ENCODE results near the gene ZSWIM2. TPM values are rescaled to one million over a fixed set of nuclear protein-coding genes. Genes with fewer than 3 reads are reported as not detected.
"Not testable (repeated sequence)": the region's sequence is repeated elsewhere in the genome, so short reads cannot be mapped to it uniquely, and the experiment has no call there.

The ZSWIM2 gene
- total RNA-seq, 4 donors from 2014 or later, result not detected

DNA sequence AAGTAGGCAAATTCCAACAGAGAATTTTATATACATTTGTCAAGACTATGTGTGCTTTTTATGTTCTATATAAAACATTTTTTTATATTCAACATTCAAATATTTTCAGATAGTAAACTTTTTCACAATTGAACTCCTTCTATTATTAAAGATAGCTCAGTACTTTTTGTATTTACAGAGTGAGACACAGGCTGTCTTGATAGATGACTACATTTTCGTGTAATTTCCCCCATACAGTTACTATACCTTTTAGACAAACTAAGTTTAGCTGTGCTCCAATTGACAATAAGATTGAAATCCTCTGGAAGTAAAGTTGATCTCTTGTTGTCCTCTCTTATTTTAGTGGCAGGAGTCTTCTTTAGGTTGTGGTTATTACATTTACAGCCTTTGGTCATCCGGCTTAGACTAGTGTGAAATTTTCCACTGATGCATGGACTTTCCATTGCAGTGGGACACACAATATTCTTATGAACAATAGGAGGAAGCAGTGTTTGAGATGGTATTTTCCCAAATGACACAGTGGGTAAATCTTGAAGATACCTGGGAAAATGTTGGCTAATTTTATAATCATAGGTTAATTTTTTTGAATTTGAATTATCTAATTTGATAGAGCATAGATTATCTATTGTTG lies 21.0 kb downstream of the ZSWIM2 start:
- no peak overlapping the region for H3K27ac ChIP-seq
- no peaks in the 10 kb centered on the region for H3K27me3 ChIP-seq
- no peak for DNase-seq
- TF ChIP-seq, protein P1, sequence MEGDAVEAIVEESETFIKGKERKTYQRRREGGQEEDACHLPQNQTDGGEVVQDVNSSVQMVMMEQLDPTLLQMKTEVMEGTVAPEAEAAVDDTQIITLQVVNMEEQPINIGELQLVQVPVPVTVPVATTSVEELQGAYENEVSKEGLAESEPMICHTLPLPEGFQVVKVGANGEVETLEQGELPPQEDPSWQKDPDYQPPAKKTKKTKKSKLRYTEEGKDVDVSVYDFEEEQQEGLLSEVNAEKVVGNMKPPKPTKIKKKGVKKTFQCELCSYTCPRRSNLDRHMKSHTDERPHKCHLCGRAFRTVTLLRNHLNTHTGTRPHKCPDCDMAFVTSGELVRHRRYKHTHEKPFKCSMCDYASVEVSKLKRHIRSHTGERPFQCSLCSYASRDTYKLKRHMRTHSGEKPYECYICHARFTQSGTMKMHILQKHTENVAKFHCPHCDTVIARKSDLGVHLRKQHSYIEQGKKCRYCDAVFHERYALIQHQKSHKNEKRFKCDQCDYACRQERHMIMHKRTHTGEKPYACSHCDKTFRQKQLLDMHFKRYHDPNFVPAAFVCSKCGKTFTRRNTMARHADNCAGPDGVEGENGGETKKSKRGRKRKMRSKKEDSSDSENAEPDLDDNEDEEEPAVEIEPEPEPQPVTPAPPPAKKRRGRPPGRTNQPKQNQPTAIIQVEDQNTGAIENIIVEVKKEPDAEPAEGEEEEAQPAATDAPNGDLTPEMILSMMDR (IDR thresholded peaks at IDR 0.05), result no peak
- no peak for TF ChIP-seq POLR2A (IDR thresholded peaks at IDR 0.05)
- no peaks in the 10 kb centered on the region for H3K4me1 ChIP-seq
- H3K4me3 ChIP-seq, result no peak overlapping the region
- H3K9me3 ChIP-seq, result no peaks in the 10 kb centered on the region
- intact Hi-C loops (cut with DNase I; ENCODE audit: low total_unique reads), result no loop called here
- no peaks in the 10 kb centered on the region for H3K36me3 ChIP-seq

DNA sequence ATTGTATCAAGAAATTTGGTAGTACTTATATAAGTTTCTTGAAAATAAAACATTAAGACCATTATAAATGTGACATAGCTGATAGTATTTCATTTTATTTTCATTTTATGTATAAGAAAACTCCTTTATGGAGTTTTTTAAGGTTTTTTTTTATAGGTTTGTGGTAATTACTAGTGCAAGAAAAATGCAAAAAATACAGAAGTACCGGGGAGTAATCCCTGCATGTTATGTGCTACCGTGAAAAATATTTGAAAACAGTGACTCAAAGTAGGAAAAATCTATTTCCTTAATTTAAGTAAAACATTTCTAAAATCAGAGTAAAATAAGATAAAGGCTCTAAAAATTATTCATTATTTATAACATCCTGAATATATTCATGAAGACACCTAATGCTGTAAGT lies 21.6 kb downstream of the ZSWIM2 start:
- no peak overlapping the region for H3K27ac ChIP-seq
- no peak for TF ChIP-seq POLR2A (IDR thresholded peaks at IDR 0.05)
- TF ChIP-seq, protein P1 (IDR thresholded peaks at IDR 0.05), result no peak
- no peaks in the 10 kb centered on the region for H3K9me3 ChIP-seq

GRCh38 chr2:186822323-186822722 lies 26.6 kb downstream of the ZSWIM2 start:
- no peaks in the 10 kb centered on the region for H3K36me3 ChIP-seq
- no peaks in the 10 kb centered on the region for H3K4me1 ChIP-seq
- H3K9me3 ChIP-seq, result no peaks in the 10 kb centered on the region
- no peak for DNase-seq
- no peaks in the 10 kb centered on the region for H3K27me3 ChIP-seq
- TF ChIP-seq, protein P1 (IDR thresholded peaks at IDR 0.05), result no peak
- no peak for TF ChIP-seq POLR2A (IDR thresholded peaks at IDR 0.05)
- no peak overlapping the region for H3K27ac ChIP-seq
- intact Hi-C loops (cut with DNase I; ENCODE audit: low total_unique reads), result no loop called here
- H3K4me3 ChIP-seq, result no peak overlapping the region

More for the DNA sequence above, 21.6 kb downstream of the ZSWIM2 start:
- Histone ChIP-seq H3K4me1 (no peaks in the 10 kb centered on the region), H3K4me3 (no peak overlapping the region), H3K27me3 (no peaks in the 10 kb centered on the region), H3K36me3 (no peaks in the 10 kb centered on the region)
- DNase-seq, result no peak
- intact Hi-C loops (cut with DNase I; ENCODE audit: low total_unique reads), result no loop called here

DNA sequence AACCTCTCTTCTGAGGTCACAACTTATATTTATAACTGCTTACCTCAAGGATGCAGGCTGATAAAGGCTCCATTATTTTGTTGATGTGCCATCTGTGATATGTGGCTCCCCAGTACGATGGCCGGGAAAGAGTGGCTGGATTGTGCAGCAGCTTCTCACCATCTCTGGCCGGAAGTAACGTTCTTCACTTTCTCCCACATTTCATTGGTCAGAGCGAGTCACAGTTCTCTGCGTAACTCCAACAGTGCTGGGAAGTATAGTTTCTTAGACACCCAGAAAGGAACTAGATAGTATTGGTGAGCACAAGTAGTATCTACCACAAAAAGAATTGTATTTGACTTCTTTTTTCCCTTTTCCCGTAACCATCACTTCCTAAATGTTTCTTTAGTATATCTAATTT lies 28.7 kb downstream of the ZSWIM2 start:
- no peak for TF ChIP-seq POLR2A (IDR thresholded peaks at IDR 0.05)
- TF ChIP-seq, protein P1 (IDR thresholded peaks at IDR 0.05), result no peak
- intact Hi-C loops (cut with DNase I; ENCODE audit: low total_unique reads), result no loop called here

GRCh38 chr2:186811760-186812159 lies 37.2 kb downstream of the ZSWIM2 start:
- intact Hi-C loops (cut with DNase I; ENCODE audit: low total_unique reads); H3K36me3 ChIP-seq; H3K4me3 ChIP-seq; H3K9me3 ChIP-seq; H3K4me1 ChIP-seq; H3K27ac ChIP-seq; H3K27me3 ChIP-seq; DNase-seq: not testable (repeated sequence)

More for the DNA sequence above, 28.7 kb downstream of the ZSWIM2 start:
- H3K36me3 ChIP-seq, result no peaks in the 10 kb centered on the region
- no peak overlapping the region for H3K4me3 ChIP-seq
- DNase-seq, result no peak
- no peak overlapping the region for H3K27ac ChIP-seq
- H3K4me1 ChIP-seq, result no peaks in the 10 kb centered on the region
- H3K9me3 ChIP-seq, result no peaks in the 10 kb centered on the region
- no peaks in the 10 kb centered on the region for H3K27me3 ChIP-seq

DNA sequence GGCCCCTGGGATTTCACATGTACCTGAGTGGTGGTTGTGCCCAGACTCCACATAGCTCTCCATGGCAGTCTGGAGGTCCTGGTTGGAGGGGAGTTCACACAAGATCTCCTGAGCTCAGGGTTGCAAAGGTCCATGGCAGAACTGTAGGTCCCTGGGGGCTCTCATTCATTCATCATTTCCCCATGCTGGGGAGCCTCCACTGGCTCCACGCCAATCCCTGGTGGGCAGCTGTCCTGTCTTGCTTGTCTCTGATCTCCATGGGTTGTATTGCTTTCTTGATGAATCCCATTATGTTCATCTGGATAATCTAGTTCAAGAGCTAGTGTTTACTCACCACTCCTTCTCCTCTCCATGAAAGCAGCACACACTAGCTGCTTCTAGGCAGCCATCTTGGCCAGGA lies 42.4 kb downstream of the ZSWIM2 start:
- no peak overlapping the region for H3K4me3 ChIP-seq
- no peaks in the 10 kb centered on the region for H3K27me3 ChIP-seq
- H3K27ac ChIP-seq, result no peak overlapping the region
- no peak for TF ChIP-seq POLR2A (IDR thresholded peaks at IDR 0.05)
- TF ChIP-seq, protein P1 (IDR thresholded peaks at IDR 0.05), result no peak
- DNase-seq, result no peak
- no peaks in the 10 kb centered on the region for H3K9me3 ChIP-seq
- H3K36me3 ChIP-seq, result no peaks in the 10 kb centered on the region
- no peaks in the 10 kb centered on the region for H3K4me1 ChIP-seq
- intact Hi-C loops (cut with DNase I; ENCODE audit: low total_unique reads), result no loop called here

- intact Hi-C loops (cut with DNase I; ENCODE audit: low total_unique reads); H3K27ac ChIP-seq; H3K4me3 ChIP-seq; H3K36me3 ChIP-seq; H3K27me3 ChIP-seq; H3K9me3 ChIP-seq; DNase-seq; H3K4me1 ChIP-seq: not testable (repeated sequence)
Measured at GRCh38 chr2:186798604-186799003, 50.4 kb downstream of the ZSWIM2 start.
